H1 (cell line): ENCODE data around the gene PHC3. TPM values are rescaled to one million over a fixed set of nuclear protein-coding genes. Genes with fewer than 3 reads are reported as not detected.

Experiments used
- CTCF ChIA-PET: fragments of 300-600 bp; sonication (Branson Sonifier 250); formaldehyde crosslinking; loops from one replicate; lab custom pipeline; 2021; ENCODE audit not compliant: partially characterized antibody; lab: Charles Lee
- POLR2A ChIA-PET: fragments of 300-600 bp; sonication (Branson Sonifier 250); formaldehyde crosslinking; loops from one replicate; lab custom pipeline; 2021; ENCODE audit warnings: inconsistent platforms; ENCODE audit not compliant: partially characterized antibody; lab: Charles Lee
- DNase-seq, 2 experiments: peaks; one replicate each; pipeline versions ENCODE4 v3.0.0 to v3.0.0-alpha.2; 2010 to 2022; ENCODE audit warnings: low spot score in 2 of 2, low read depth in 1 of 2, mixed read lengths in 1 of 2
- FAIRE-seq: peaks from 2 replicates; lab custom pipeline; 2011; peaks lifted over from hg19 to GRCh38; lab: Jason Lieb, UNC
- H2AFZ ChIP-seq: 2 replicates; pipeline ENCODE4 v1.8.1; 2012; ENCODE audit warnings: low read length, inconsistent platforms
- H2AK5ac ChIP-seq: 2 replicates; pipeline ENCODE4 v1.6.1; 2013; ENCODE audit warnings: low read depth, low read length
- H2BK120ac ChIP-seq: replicated peaks from 2 replicates; pipeline ENCODE3; 2013; ENCODE audit warnings: low read depth, low read length, inconsistent platforms
- H2BK12ac ChIP-seq: 2 replicates; pipeline ENCODE4 v1.6.1; 2013; ENCODE audit warnings: low read depth, low read length
- H2BK15ac ChIP-seq: 2 replicates; pipeline ENCODE4 v1.6.1; 2013; ENCODE audit warnings: low read length
- H2BK20ac ChIP-seq: 2 replicates; pipeline ENCODE4 v1.6.1; 2013; ENCODE audit warnings: low read length
- H2BK5ac ChIP-seq: 2 replicates; pipeline ENCODE4 v1.6.1; 2013; ENCODE audit warnings: low read depth, low read length
- H3K14ac ChIP-seq: 2 replicates; pipeline ENCODE4 v1.6.1; 2013; ENCODE audit warnings: inconsistent platforms; ENCODE audit not compliant: insufficient read length
- H3K18ac ChIP-seq: 2 replicates; pipeline ENCODE4 v1.6.1; 2013; ENCODE audit warnings: low read length; ENCODE audit errors: extremely low read depth
- H3K23ac ChIP-seq: 2 replicates; pipeline ENCODE4 v1.6.1; 2013; ENCODE audit warnings: inconsistent platforms; ENCODE audit not compliant: insufficient read length
- H3K23me2 ChIP-seq: 2 replicates; pipeline ENCODE4 v1.6.1; 2013; ENCODE audit warnings: low read depth, low read length
- H3K27ac ChIP-seq: 2 replicates; pipeline ENCODE4 v1.6.1; 2011; ENCODE audit warnings: low read depth, low read length, inconsistent platforms
- H3K27me3 ChIP-seq, 4 experiments: replicated peaks in 1 of 4; 1 replicate in 1 of 4; 2 replicates in 3 of 4; pipeline versions ENCODE4 v1.6.1 to v1.8.1; 2011 to 2013; ENCODE audit warnings: low read length in 3 of 4, mild to moderate bottlenecking in 3 of 4, inconsistent platforms in 2 of 4, mixed read lengths in 2 of 4, moderate library complexity in 1 of 4; ENCODE audit not compliant: control insufficient read depth in 3 of 4, insufficient read depth in 3 of 4; ENCODE audit errors: extremely low read depth in 1 of 4
- H3K36me3 ChIP-seq, 4 experiments: 2 replicates each; pipeline versions ENCODE4 v1.6.1 to v1.8.1; 2011 to 2013; ENCODE audit warnings: mild to moderate bottlenecking in 4 of 4, low read length in 3 of 4, moderate library complexity in 2 of 4, control low read depth in 1 of 4, inconsistent platforms in 1 of 4; ENCODE audit not compliant: insufficient read depth in 4 of 4, control insufficient read depth in 2 of 4
- H3K4ac ChIP-seq: replicated peaks from 2 replicates; pipeline ENCODE3; 2013; ENCODE audit warnings: low read length, low read depth, mixed read lengths, inconsistent platforms; ENCODE audit not compliant: insufficient read length
- H3K4me1 ChIP-seq, 4 experiments: replicated peaks in 1 of 4; 1 replicate in 1 of 4; 2 replicates in 3 of 4; pipeline versions ENCODE4 v1.6.1 to v1.8.1; 2011 to 2013; ENCODE audit warnings: low read length in 3 of 4, inconsistent platforms in 2 of 4, mixed read lengths in 1 of 4; ENCODE audit not compliant: insufficient read depth in 4 of 4, control insufficient read depth in 3 of 4
- H3K4me2 ChIP-seq, 2 experiments: 2 replicates each; pipeline versions ENCODE4 v1.6.1 to v1.8.1; 2011 to 2013; ENCODE audit warnings: low read depth in 2 of 2, low read length in 2 of 2, control low read depth in 1 of 2, inconsistent platforms in 1 of 2, mild to moderate bottlenecking in 1 of 2; ENCODE audit not compliant: insufficient read depth in 1 of 2
- H3K4me3 ChIP-seq, 4 experiments: fragments of 200-600, 300-600 bp in 1 of 4; sonication (generic), shearing (Covaris generic), sonication (Bioruptor Twin) in 1 of 4; 2 replicates each; pipeline versions ENCODE4 v1.5.1 to v1.8.1; 2011 to 2016; ENCODE audit warnings: low read length in 4 of 4, low read depth in 3 of 4, control low read depth in 2 of 4, inconsistent platforms in 2 of 4, mild to moderate bottlenecking in 2 of 4, mixed read lengths in 1 of 4, moderate library complexity in 1 of 4; ENCODE audit not compliant: insufficient read depth in 2 of 4; ENCODE audit errors: extremely low read depth in 1 of 4
- H3K56ac ChIP-seq: replicated peaks from 2 replicates; pipeline ENCODE3; 2013; ENCODE audit warnings: low read depth, mild to moderate bottlenecking, mixed read lengths, low read length, inconsistent platforms; ENCODE audit not compliant: insufficient read length
- H3K79me1 ChIP-seq: 2 replicates; pipeline ENCODE4 v1.6.1; 2013; ENCODE audit warnings: low read depth, low read length, control low read depth
- H3K79me2 ChIP-seq, 2 experiments: 2 replicates each; pipeline versions ENCODE4 v1.6.1 to v1.8.1; 2012 to 2013; ENCODE audit warnings: low read length in 2 of 2, mild to moderate bottlenecking in 2 of 2, inconsistent platforms in 1 of 2; ENCODE audit not compliant: insufficient read depth in 2 of 2, control insufficient read depth in 1 of 2
- H3K9ac ChIP-seq, 4 experiments: replicated peaks in 1 of 4; 1 replicate in 1 of 4; 2 replicates in 3 of 4; pipeline versions ENCODE4 v1.6.1 to v1.8.1; 2011 to 2013; ENCODE audit warnings: low read depth in 3 of 4, low read length in 3 of 4, control low read depth in 2 of 4, mild to moderate bottlenecking in 2 of 4, moderate library complexity in 2 of 4, inconsistent platforms in 1 of 4; ENCODE audit errors: extremely low read depth in 1 of 4
- H3K9me3 ChIP-seq, 2 experiments: 2 replicates each; pipeline versions ENCODE4 v1.6.1 to v1.8.1; 2012 to 2013; ENCODE audit warnings: mild to moderate bottlenecking in 2 of 2, moderate library complexity in 2 of 2, control low read depth in 1 of 2, inconsistent platforms in 1 of 2, low read depth in 1 of 2, low read length in 1 of 2, mixed read lengths in 1 of 2; ENCODE audit not compliant: insufficient read depth in 2 of 2
- H4K20me1 ChIP-seq, 2 experiments: replicated peaks in 1 of 2; 2 replicates each; pipeline versions ENCODE3 to v1.8.1; 2011 to 2013; ENCODE audit warnings: inconsistent platforms in 2 of 2, low read length in 2 of 2, mild to moderate bottlenecking in 1 of 2; ENCODE audit not compliant: insufficient read depth in 2 of 2, control insufficient read depth in 1 of 2
- H4K5ac ChIP-seq: 2 replicates; pipeline ENCODE4 v1.6.1; 2013; ENCODE audit warnings: low read length, low read depth, mixed read lengths, inconsistent platforms; ENCODE audit not compliant: insufficient read length
- H4K8ac ChIP-seq: 2 replicates; pipeline ENCODE4 v1.8.0; 2013; ENCODE audit warnings: mild to moderate bottlenecking, moderate library complexity, low read length, inconsistent platforms; ENCODE audit not compliant: insufficient read depth; ENCODE audit errors: extremely low read depth
- H4K91ac ChIP-seq: replicated peaks from 2 replicates; pipeline ENCODE3; 2013; ENCODE audit warnings: low read length, mixed read lengths, inconsistent platforms; ENCODE audit not compliant: insufficient read length
- ASH2L ChIP-seq: fragments of 200-600, 300-600 bp; sonication (generic); IDR thresholded peaks from one replicate; pipeline ENCODE4 v1.7.1; 2017; ENCODE audit warnings: low read length
- CEBPB ChIP-seq: IDR thresholded peaks from 2 replicates; pipeline ENCODE4 v1.6.1; 2012; ENCODE audit warnings: low read depth, low read length
- CHD2 ChIP-seq: IDR thresholded peaks from 2 replicates; pipeline ENCODE4 v1.6.1; 2012; ENCODE audit warnings: low read length, improper control_type of control experiment
- GABPA ChIP-seq: IDR thresholded peaks from 2 replicates; pipeline ENCODE4 v1.6.1; 2011; ENCODE audit warnings: mild to moderate bottlenecking, low read length, moderate library complexity, borderline replicate concordance; ENCODE audit not compliant: insufficient read depth
- NANOG ChIP-seq: IDR thresholded peaks from 2 replicates; pipeline ENCODE4 v1.6.1; 2011; ENCODE audit warnings: low read length, low read depth, mild to moderate bottlenecking, inconsistent platforms; ENCODE audit not compliant: insufficient read depth, poor library complexity, severe bottlenecking
- NRF1 ChIP-seq: IDR thresholded peaks from 2 replicates; pipeline ENCODE4 v1.6.1; 2011; ENCODE audit warnings: mild to moderate bottlenecking, low read depth, low read length, improper control_type of control experiment
- RFX5 ChIP-seq: IDR thresholded peaks from 2 replicates; pipeline ENCODE4 v1.6.1; 2011; ENCODE audit warnings: low read depth, low read length, improper control_type of control experiment, borderline replicate concordance
- RXRA ChIP-seq: IDR thresholded peaks from 2 replicates; pipeline ENCODE4 v1.6.1; 2011; ENCODE audit warnings: low read depth, mild to moderate bottlenecking, low read length, moderate library complexity; ENCODE audit not compliant: insufficient read depth
- SP2 ChIP-seq: IDR thresholded peaks from 2 replicates; pipeline ENCODE4 v1.6.1; 2012; ENCODE audit warnings: mild to moderate bottlenecking, low read length, inconsistent platforms
- SRF ChIP-seq: IDR thresholded peaks from 2 replicates; pipeline ENCODE4 v1.6.1; 2011; ENCODE audit warnings: mild to moderate bottlenecking, low read depth, low read length, moderate library complexity
- SUZ12 ChIP-seq: fragments of 200-600 bp; sonication (generic); IDR thresholded peaks from 2 replicates; pipeline ENCODE4 v1.6.1; 2012; ENCODE audit warnings: mild to moderate bottlenecking, inconsistent platforms, low read length, moderate library complexity, mixed read lengths
- TAF1 ChIP-seq: IDR thresholded peaks from 2 replicates; pipeline ENCODE4 v1.6.1; 2011; ENCODE audit warnings: mild to moderate bottlenecking, low read depth, low read length
- WGBS, 2 experiments: shearing (Covaris generic) in 1 of 2; methylation state at CpG; one replicate each; pipeline versions ENCODE4 v1.1.6 to v1.1.7; 2013 to 2015; ENCODE audit warnings: low lambda C conversion rate in 2 of 2, mixed read lengths in 2 of 2, inconsistent platforms in 1 of 2, low coverage in 1 of 2, missing lambda C conversion rate in 1 of 2; ENCODE audit not compliant: insufficient replicate concordance in 2 of 2, insufficient coverage in 1 of 2, insufficient read length in 1 of 2; ENCODE audit errors: extremely low coverage in 1 of 2, missing lambda C conversion rate in 1 of 2; 5-methylcytosine and 5-hydroxymethylcytosine counted together
- polyA plus RNA-seq, 7 experiments: library from polyadenylated mRNA; depleted of rRNA in 3 of 7; stranded (reverse) in 5 of 7; unstranded in 2 of 7; fragments of >200 nt in 5 of 7; fragments of 200-250 nt in 2 of 7; gene quantifications; 1 replicate in 5 of 7; 2 replicates in 1 of 7; 4 replicates in 1 of 7; pipeline versions ENCODE4 v1.2.1 to v1.2.3, GENCODE V29; 2011 to 2013; ENCODE audit warnings: missing spikeins in 2 of 7, mixed read lengths in 2 of 7
- total RNA-seq: library from RNA; stranded (reverse); fragmentation: NEBNext Ultra II Directional; extraction: Animal tissue kit (Norgen Biotek cat#: 25700); gene quantifications from 2 replicates; pipeline ENCODE4 v1.2.1, GENCODE V29; 2021
- TF ChIP-seq, protein P1 (sequence below): IDR thresholded peaks from 2 replicates; pipeline ENCODE4 v1.6.1; 2011; ENCODE audit warnings: low read depth, mild to moderate bottlenecking, low read length; ENCODE audit not compliant: insufficient read depth
- TF ChIP-seq, protein P2 (sequence below): IDR thresholded peaks from 2 replicates; pipeline ENCODE4 v1.6.1; 2012; ENCODE audit warnings: inconsistent platforms

The PHC3 gene
- total and polyA plus RNA-seq, 2 of the 8 experiments (the other 6 are each of a cell fraction or from before 2014, with no cell fraction given), result 26.4 to 29.2 TPM

DNA sequence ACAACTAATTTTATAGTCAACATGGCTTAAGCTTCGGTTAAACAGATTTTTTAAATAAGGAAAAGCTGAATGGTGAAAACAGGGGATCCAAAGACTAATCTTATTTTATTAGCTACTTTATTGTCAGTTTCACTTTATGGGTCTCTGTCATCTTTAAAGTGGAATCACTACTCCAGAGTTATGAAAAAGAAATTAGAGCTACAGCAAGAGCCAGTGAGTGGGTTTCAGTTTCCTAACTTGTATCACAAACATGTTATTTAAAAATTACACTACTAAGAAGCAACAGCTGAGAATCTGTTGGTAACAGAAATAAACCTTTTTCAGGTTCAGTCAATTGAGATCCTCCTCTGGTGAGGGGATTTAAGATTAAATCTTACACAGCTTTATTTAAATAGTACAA is 10.0 kb downstream of the PHC3 start:
- H2BK5ac ChIP-seq, result no peak overlapping the region
- no peak overlapping the region for H3K14ac ChIP-seq
- H3K36me3 ChIP-seq, result peaks cover 4 to 70% (median 27%) of the 10 kb centered on the region in 4 experiments
- no peak overlapping the region for H4K91ac ChIP-seq
- no peak overlapping the region for H3K9ac ChIP-seq
- no peak overlapping the region for H2BK12ac ChIP-seq
- WGBS, 2 experiments, result 96% methylated on average over 1 of the region's 1 CpG; no CpG with 5 or more reads in 1 of the 2 experiments
- no peak overlapping the region for H2AFZ ChIP-seq
- H4K20me1 ChIP-seq, result peaks cover 0 to 2% of the 10 kb centered on the region in 2 experiments
- no peak overlapping the region for H3K4ac ChIP-seq
- no peak overlapping the region for H2BK15ac ChIP-seq
- H2AK5ac ChIP-seq, result no peak overlapping the region
- H3K4me3 ChIP-seq, result no peak overlapping the region
- no peaks in the 10 kb centered on the region for H3K9me3 ChIP-seq
- FAIRE-seq (no peak), DNase-seq (no peak)
- no peak overlapping the region for H3K27ac ChIP-seq
- H3K23ac ChIP-seq, result no peak overlapping the region
- H2BK120ac ChIP-seq, result no peak overlapping the region
- CTCF ChIA-PET, result interaction anchor here (0.6 kb wide), 2 partner anchors 93 to 572 kb away, joined by 3 read pairs; no protein-coding TSS in a partner anchor
- H4K5ac ChIP-seq, result no peak overlapping the region
- POLR2A ChIA-PET, result interaction anchor here (0.7 kb wide), 1 partner anchor 81 kb away, joined by 3 read pairs; no protein-coding TSS in a partner anchor
- H3K23me2 ChIP-seq, result no peaks in the 10 kb centered on the region
- no peak overlapping the region for H2BK20ac ChIP-seq
- H3K56ac ChIP-seq, result no peak overlapping the region
- H3K79me1 ChIP-seq, result no peaks in the 10 kb centered on the region
- H3K4me2 ChIP-seq, result no peak overlapping the region
- H3K4me1 ChIP-seq, result no peaks in the 10 kb centered on the region
- peaks cover 0 to 9% of the 10 kb centered on the region in 2 experiments; a peak in 1 of 4 replicates for H3K79me2 ChIP-seq
- H4K8ac ChIP-seq, result no peak overlapping the region
- H3K27me3 ChIP-seq, result no peaks in the 10 kb centered on the region
- H3K18ac ChIP-seq, result no peak overlapping the region
- no peak for TF ChIP-seq TAF1
- TF ChIP-seq RXRA, result no peak
- no peak for TF ChIP-seq ASH2L
- no peak for TF ChIP-seq RFX5
- TF ChIP-seq NANOG, result no peak
- TF ChIP-seq GABPA, result no peak
- no peak for TF ChIP-seq CEBPB
- TF ChIP-seq SRF, result no peak
- TF ChIP-seq, protein P1, sequence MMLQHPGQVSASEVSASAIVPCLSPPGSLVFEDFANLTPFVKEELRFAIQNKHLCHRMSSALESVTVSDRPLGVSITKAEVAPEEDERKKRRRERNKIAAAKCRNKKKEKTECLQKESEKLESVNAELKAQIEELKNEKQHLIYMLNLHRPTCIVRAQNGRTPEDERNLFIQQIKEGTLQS, result no peak
- no peak for TF ChIP-seq SUZ12
- TF ChIP-seq, protein P2, sequence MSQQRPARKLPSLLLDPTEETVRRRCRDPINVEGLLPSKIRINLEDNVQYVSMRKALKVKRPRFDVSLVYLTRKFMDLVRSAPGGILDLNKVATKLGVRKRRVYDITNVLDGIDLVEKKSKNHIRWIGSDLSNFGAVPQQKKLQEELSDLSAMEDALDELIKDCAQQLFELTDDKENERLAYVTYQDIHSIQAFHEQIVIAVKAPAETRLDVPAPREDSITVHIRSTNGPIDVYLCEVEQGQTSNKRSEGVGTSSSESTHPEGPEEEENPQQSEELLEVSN, result no peak
- no peak for TF ChIP-seq NRF1
- no peak for TF ChIP-seq SP2
- TF ChIP-seq CHD2, result no peak
